ENCODE results near the gene ZDHHC19. TPM values are rescaled to one million over a fixed set of nuclear protein-coding genes. Genes with fewer than 3 reads are reported as not detected.

ZDHHC19 gene
- total RNA-seq, 2 donors from 2014 or later = not detected

GRCh38 chr3:196164576-196164975, 46.6 kb downstream of the ZDHHC19 start:
- ATAC-seq (no peak), DNase-seq (no peak)

DNA sequence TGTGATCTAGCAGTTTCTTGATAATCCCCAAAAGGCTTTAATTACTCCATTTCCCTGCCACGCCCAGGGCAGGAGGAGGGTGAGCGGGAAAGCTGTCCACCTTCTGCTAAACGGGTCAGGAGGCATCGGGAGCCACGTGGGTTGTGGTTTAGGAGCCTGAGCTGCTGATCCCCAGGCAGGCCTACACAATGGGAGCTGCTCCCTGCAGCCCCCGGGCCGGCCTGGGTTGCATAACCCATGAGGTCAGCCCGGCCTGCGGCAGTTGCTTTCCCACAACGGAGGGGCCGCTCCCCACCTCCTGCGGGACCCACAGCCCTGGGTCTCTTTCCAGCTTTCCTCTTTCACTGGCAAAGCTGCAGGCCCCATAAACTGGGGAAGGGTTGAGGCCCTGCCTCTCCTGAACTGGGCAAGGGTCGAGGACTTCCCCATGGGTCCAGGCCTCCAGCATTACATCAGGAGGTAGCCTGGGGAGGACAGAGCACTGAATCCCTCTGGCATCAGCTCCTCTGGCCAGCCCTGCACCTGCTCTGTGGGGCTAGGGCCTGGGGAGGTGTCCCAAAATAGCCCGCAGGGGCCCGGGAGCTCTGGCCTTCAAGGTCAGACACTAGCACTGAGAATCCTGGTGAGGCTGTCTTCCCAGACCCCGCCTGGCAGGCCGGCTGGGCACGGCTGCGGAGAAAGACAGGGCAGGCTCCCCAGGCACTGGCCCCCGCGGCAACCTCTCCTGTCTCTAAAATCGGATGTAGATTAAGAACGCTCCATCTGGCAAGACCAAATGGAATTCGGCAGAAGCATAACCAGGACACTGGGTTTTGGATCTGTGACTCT, 47.3 kb downstream of the ZDHHC19 start:
- DNase-seq = no peak
- ATAC-seq = peak; percentile 72 to 82
- intact Hi-C loops (cut with DNase I) = no loop called here

More at GRCh38 chr3:196164576-196164975, 46.6 kb downstream of the ZDHHC19 start:
- intact Hi-C loops (cut with DNase I) = no loop called here

DNA sequence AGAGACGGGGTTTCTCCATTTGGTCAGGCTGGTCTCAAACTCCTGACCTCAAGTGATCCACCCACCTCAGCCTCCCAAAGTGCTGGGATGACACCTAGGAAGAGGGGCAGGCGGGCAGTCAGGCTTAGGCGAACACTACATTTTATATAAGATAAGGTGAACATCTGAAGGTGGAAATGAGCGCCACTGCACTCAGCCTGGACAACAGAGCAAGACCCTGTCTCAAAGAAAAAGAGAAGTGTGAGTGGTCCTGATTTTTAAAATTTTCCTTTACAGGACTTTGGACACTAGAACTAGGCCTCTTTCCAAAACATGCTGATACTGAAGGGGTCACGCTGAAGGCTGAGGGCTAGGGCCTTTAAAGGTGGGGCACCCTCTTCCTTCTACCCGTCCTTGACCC, 48.0 kb downstream of the ZDHHC19 start:
- intact Hi-C loops (cut with DNase I) = no loop called here
- DNase-seq = no peak
- no peak for ATAC-seq

DNA sequence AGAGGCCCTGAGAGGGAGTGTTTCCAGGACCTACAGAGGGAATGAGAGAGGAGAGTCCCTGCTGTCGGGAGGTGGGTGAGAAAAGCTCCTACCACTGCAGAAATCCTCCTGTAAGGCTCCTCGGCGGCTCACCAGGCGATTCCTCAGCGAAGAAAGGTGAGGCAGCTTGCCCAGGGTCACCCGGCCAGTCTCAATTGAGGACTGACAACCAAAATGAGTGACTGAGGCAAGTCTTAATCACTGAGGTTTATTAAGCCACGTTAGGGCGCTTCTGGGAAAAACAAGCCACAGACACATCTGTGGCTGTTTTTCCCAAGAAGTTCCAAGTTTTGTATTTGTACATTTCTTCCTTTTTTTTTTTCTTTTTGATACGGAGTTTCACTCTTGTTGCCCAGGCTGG, 48.5 kb downstream of the ZDHHC19 start:
- ATAC-seq (no peak), DNase-seq (no peak)
- intact Hi-C loops (cut with DNase I) = no loop called here

- DNase-seq (no peak), ATAC-seq (peak in 1 of 2 donors; percentile 22)
- intact Hi-C loops (cut with DNase I) = no loop called here
Observed at GRCh38 chr3:196159952-196160804, 51.0 kb downstream of the ZDHHC19 start.

DNA sequence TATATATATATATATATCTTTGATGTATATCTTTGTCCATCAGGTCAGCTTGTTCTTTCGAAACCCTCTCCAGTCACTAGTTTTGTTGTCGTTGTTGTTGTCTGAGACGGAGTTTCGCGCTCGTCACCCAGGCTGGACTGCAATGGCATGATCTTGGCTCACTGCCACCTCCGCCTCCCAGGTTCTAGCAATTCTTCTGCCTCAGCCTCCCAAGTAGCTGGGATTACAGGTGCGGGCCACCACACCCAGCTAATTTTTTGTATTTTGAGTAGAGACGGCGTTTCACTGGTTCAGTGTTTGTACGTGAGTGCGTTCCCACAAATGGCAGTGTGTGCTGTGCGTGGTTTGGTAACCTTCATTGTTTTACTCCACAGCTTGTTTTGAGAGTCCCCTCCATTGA, 51.7 kb downstream of the ZDHHC19 start:
- no peak for ATAC-seq
- intact Hi-C loops (cut with DNase I) = no loop called here
- no peak for DNase-seq

GRCh38 chr3:196156160-196156559, 55.0 kb downstream of the ZDHHC19 start:
- intact Hi-C loops (cut with DNase I) = no loop called here
- ATAC-seq (no peak), DNase-seq (no peak)

DNA sequence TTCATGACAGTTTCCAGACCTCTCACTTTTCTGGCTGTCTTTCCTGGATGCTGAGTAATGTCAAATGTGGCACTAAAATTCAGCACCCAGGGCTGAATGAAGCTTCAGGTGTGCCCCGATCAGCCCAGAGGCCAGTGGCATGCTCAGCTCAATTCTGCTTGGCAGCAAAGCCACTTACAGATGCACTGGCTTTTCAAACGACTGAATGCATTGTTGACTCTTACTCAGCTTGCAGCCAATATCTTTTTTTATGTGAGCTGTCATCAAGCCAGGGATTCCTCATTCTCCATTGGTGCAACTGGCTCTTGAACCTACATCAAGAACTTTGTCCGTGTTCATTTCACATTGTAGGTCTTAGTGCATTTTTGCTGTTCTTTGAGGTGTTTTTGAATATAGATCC, 60.7 kb downstream of the ZDHHC19 start:
- ATAC-seq = no peak
- intact Hi-C loops (cut with DNase I) = no loop called here
- no peak for DNase-seq

DNA sequence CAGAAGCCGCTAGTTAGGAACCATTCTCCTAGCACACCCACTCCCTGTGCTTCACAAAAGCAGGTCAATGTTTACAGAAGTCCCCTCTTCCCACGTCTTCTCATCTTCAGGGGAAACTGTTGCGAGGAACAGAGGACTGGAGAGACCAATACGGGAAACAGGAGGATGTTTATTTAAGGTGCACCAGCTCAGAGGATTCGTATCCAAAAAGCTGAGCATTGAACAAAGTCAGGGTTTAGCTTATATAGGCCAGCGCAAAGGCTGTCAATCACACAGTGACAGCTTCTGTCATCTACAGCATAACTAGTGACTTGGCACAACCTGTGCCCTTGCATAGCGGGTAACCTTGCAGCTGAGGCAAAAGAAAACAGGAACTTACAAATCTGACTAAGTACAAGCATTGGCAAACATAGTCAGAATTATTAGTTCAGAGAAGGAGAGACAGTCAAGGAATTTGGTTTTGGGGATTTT, 61.3 kb downstream of the ZDHHC19 start:
- no peak for ATAC-seq
- no peak for DNase-seq
- intact Hi-C loops (cut with DNase I) = no loop called here

DNA sequence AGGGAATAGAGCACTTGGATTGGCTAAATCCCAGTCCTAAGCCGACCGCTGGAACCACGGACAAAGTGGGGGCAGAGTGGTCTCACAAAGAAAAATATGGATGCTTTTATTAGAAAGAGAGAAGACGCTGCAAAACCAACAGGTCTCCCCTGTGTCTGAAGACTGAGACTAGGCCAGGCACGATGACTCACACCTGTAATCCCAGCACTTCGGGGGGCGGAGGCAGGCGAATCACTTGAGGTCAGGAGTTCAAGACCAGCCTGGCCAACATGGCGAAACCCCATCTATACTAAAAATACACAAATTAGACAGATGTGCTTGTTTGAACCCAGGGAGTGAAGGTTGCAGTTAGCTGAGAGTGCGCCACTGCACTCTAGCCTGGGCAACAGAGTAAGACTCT, 61.8 kb downstream of the ZDHHC19 start:
- intact Hi-C loops (cut with DNase I) = no loop called here
- DNase-seq (no peak), ATAC-seq (no peak)

Other genes starting within 250 kb of the ZDHHC19 start
- 100 to 1,000 TPM in 1 of 2 donors, 10 to 100 TPM in 1; 63.7 to 256 TPM for gene TFRC, start 129.3 kb downstream of the ZDHHC19 start, total RNA-seq
- gene SLC51A, start 5.1 kb upstream of the ZDHHC19 start, total RNA-seq = under 1 TPM; 0.32 to 0.50 TPM
- 10 to 100 TPM; 71.7 to 83.9 TPM for gene PCYT1A, start 76.3 kb upstream of the ZDHHC19 start, total RNA-seq
- gene DYNLT2B, start 106.8 kb upstream of the ZDHHC19 start, total RNA-seq = 1 to 10 TPM; 3.5 to 4.3 TPM
- gene TM4SF19, start 127.0 kb upstream of the ZDHHC19 start, total RNA-seq = not detected
- 10 to 100 TPM; 29.5 to 37.4 TPM for gene UBXN7, start 221.0 kb upstream of the ZDHHC19 start, total RNA-seq